Suppressor macrophage treated with lipopolysaccharide for 1 hour (primary cell): ENCODE measurements around the gene CD177.
"Not testable (repeated sequence)": the region's sequence is repeated elsewhere in the genome, so short reads cannot be mapped to it uniquely, and the experiment has no call there.

Source experiments
- DNase-seq, 3 donors: peaks; one replicate each; pipeline ENCODE4 v3.0.0-alpha.2; 2020 to 2022

Gene CD177

GRCh38 chr19:43336508-43336907 lies 17.0 kb upstream of the CD177 start:
- not testable (repeated sequence) for DNase-seq

- no peak for DNase-seq
Observed at GRCh38 chr19:43337737-43338136, 15.7 kb upstream of the CD177 start.

- no peak for DNase-seq
Observed at GRCh38 chr19:43338530-43338929, 15.0 kb upstream of the CD177 start.

GRCh38 chr19:43339243-43339930 lies 14.1 kb upstream of the CD177 start:
- DNase-seq: not testable (repeated sequence)

DNA sequence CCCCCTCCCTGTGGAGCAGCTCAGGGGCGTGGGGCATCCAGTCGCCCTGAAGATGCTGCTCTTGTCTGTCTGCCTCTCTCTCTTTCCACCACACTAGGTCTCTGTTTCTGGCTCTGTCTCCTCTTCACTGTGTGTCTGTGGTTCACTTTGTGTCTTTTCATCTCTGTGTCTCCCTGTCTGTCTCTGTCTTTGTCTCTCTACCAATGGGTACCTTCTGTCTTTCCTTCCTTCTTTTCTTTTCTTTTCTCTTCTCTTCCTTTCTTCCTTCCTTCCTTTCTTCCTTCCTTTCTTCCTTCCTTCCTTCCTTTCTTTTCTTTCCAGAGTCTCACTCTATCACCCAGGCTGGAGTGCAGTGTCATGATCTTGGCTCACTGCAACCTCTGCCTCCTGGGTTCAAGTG lies 13.4 kb upstream of the CD177 start:
- not testable (repeated sequence) for DNase-seq

DNA sequence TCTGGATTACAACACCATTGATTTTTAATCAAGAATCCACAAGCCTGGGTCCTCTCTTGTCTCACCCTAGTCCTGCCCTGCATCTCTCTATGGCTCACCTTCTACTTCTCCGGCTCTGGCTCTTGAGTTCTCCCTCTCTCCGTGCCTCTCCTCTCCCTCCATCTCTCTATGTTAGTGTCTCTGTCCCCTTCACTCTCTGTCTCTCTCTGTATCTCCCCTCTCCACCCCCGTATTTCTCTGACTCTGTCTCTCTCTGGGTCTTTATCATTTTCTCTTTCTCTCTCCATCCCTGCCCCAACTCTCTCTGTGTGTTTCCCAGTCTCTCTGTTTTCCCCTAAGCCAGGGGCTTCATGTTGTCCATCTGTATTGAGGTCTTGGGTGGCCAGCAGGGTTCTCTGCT lies 12.4 kb upstream of the CD177 start:
- DNase-seq: not testable (repeated sequence)

GRCh38 chr19:43342104-43342503 lies 11.4 kb upstream of the CD177 start:
- DNase-seq: peak; percentile 7 to 48 (median 20)

- DNase-seq: not testable (repeated sequence)
Observed at GRCh38 chr19:43344347-43344925, 9.1 kb upstream of the CD177 start.

DNA sequence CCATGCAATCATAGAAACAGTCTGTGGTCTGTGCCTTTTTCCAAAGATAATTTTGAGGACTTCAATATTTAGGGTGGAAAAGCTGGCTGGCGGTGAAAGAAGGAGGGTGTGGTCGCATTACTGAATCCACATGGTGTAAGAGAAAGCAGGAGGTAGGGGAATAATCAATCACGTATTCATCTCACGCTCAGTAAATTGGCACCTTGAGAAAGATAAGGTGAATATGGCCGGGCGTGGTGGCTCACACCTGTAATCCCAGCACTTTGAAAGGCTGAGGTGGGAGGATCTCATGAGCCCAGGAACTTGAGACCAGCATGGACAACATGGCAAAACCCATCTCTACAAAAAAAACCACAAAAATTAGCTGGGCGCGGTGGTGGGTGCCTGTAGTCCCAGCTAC lies 3.7 kb upstream of the CD177 start:
- DNase-seq: not testable (repeated sequence)

DNA sequence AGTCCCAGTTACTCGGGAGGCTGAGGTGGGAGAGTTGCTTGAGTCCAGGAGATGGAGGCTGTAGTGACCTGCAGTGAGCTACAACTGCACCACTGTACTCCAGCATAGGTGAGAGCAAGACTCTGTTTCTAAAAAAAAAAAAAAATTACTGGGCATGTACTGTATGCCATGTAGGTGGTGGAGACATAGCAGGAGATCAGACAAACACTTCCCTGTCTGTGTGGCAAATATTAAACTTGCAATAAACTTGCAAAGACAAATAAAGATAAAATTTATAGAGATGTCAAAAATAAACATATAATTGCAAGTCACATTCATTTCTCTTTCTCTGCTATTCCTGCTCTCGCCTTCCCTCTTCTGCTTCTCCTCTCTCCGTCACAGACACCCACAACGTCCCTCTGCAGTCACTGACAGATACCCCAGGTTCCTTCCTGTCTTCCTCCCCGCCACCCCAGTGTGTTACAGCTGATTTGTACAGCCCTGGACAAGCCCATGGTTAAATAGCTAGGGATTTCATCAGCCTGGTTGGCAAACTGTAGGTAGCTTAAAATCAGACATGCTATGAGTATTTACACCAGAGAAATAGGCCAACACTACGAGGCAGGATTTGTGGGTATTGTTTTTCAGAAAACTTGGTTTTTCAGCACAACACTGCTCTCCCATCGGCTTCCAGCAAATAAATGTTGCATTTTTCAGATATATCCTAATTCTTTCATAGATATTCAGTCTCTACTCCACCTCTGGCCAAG lies 1.3 kb upstream of the CD177 start:
- DNase-seq: peak in 2 of 3 donors; percentile 17 to 21

DNA sequence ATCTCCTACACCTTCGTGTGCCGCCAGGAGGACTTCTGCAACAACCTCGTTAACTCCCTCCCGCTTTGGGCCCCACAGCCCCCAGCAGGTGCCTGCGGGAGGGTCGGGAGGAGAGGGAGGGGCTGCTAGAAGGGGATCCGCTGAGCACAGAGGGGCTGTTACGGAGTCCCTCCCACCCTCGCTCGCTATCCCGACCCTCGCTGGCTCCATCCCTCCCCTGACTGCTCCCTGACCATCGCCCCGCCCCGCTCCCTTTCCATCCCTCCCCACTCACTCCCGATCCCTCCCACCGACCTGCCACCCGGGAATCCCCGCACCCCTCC lies 780 bp downstream of the CD177 start:
- no peak for DNase-seq

GRCh38 chr19:43356749-43357148 lies 3.3 kb downstream of the CD177 start:
- DNase-seq: not testable (repeated sequence)

DNA sequence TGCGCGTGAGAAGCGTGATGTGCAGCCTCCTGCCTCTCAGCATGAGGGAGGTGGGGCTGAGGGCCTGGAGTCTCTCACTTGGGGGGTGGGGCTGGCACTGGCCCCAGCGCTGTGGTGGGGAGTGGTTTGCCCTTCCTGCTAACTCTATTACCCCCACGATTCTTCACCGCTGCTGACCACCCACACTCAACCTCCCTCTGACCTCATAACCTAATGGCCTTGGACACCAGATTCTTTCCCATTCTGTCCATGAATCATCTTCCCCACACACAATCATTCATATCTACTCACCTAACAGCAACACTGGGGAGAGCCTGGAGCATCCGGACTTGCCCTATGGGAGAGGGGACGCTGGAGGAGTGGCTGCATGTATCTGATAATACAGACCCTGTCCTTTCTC lies 8.7 kb downstream of the CD177 start:
- no peak for DNase-seq

- DNase-seq: no peak
Observed at GRCh38 chr19:43362745-43363144, 9.3 kb downstream of the CD177 start.

DNA sequence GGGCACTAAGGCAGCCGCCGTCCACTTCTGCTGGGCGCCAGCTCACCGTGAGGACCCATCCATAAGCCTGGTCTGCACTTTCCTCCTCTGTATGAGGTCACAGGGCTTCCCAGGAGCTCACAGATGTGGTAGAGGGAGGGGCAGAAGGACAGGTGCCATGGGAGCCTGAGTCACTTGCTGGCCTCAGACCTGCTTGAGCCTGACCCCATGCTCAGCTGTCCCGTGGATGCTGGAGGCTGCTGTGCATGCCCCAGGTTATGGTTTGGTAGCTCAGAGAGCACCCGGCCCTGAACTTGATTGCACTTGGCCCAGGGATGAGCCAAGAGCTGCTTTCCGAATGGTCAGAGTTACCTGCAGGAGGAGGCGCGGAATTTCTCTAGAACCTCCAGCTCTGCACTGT lies 12.2 kb downstream of the CD177 start:
- not testable (repeated sequence) for DNase-seq

DNA sequence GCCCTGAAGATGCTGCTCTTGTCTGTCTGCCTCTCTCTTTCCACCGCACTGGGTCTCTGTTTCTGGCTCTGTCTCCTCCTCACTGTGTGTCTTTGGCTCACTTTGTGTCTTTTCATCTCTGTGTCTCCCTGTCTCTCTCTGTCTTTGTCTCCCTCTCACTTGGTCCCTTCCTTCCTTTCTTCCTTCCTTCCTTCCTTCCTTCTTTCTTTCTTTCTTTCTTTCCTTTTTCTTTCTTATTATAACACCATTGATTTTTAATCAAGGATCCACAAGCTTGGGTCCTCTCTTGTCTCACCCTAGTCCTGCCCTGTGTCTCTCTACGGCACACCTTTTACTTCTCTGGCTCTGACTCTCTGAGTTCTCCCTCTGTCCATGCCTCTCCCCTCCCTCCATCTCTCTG lies 14.3 kb downstream of the CD177 start:
- no peak for DNase-seq

GRCh38 chr19:43368897-43369296 lies 15.4 kb downstream of the CD177 start:
- not testable (repeated sequence) for DNase-seq

GRCh38 chr19:43371909-43372308 lies 18.4 kb downstream of the CD177 start:
- DNase-seq: no peak

GRCh38 chr19:43372462-43372861 lies 19.0 kb downstream of the CD177 start:
- DNase-seq: no peak

DNA sequence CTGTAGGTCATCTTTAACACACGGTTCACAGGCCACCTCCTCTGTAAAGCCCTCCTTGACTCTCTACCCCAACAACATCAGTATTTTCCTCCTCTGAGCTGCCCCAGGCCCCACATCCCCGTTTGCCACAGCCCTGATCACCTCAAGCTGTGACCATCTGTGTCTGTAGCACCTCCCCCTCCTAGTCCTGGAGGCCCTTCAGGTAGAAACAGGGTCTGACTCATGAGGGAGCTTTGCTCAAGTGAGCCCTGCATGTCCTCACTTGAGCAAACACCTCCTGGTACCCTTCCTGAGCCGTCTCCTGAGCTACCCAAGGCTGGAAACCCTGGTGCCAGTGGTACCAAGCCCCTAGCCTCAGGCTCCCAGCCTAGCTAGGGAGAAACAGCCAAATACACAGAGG lies 24.1 kb downstream of the CD177 start:
- not testable (repeated sequence) for DNase-seq

DNA sequence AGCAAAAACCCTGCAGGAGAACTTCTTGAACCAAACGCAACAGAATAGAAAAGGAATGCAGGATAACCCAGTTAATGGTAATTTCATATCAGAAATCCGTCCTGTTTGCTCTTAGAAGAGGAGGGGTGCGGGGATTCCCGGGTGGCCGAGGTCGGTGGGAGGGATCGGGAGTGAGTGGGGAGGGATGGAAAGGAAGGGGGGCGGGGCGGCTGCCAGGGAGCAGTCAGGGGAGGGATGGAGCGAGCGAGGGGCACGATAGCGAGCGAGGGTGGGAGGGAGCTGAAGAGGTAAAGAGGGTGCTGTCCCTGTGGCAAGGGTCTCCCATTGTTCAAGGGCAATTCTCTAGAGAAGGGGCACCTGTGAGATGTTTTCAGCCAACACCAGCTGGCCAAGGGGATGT lies 26.5 kb downstream of the CD177 start:
- DNase-seq: no peak

GRCh38 chr19:43380771-43381386 lies 27.4 kb downstream of the CD177 start:
- no peak for DNase-seq

GRCh38 chr19:43382586-43383216 lies 29.2 kb downstream of the CD177 start:
- peak in 1 of 3 donors; percentile 2 for DNase-seq
